ENCODE data around the gene GNAI3.

GRCh38 chr1:109589679-109590078 lies 41.3 kb downstream of the GNAI3 start:
- TF ChIP-seq CTCF (IDR thresholded peaks at IDR 0.05) (no peak), POLR2A (IDR thresholded peaks at IDR 0.05) (no peak)
